GM19395 (cell line): ENCODE results near the gene RENBP.

Experiments used
- ATAC-seq: cut with Tn5 transposase; IDR thresholded peaks from one replicate; pipeline ENCODE4 v1.9.1; 2021; ENCODE audit warnings: mild to moderate bottlenecking, moderate library complexity; ENCODE audit not compliant: unreplicated experiment

RENBP gene

DNA sequence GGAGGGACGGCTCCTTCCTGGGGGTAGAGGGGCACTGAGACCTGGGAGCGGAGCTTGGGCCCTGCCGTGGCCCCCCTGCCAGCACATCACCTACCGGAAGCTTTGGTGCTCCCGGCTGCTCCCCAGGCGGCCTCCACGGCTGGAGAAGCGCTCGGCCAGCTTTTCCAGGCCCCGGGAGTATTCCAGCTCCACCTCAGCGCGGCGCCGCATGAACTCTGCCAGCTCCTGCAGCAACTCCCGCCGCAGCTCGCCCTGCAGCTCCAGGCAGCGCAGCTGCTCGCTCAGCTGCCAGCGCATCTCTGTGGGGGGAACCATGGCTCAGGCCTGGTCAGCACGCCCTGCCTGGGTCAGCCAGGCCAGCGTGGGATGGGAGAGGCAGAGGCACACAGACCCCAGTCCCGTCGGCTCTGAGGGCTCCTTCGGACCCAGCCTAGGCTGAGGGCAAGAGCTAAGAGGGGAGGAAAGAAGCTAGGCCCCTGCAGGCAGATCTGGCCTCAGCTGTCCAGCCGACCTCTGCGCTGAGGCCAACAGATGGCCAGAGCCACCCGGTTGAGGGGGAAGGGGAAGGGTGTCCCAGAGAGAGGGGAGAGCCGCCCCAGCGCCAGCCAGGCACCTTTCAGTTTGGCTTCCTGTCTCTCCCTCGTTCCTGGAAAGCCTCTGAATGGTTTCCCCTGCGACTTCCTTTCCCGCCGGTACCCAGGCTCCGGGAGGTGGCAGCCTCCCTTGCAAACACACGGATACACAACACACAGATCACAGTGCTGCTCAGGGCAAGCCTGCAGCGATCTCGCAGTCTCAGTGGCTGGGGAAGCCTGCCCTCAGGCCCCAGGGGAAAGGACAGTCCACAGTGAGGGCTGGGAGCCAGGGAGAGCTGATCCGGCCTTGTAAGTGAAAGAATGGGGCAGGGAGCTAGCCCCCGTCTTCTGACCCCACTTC, 22.7 kb downstream of the RENBP start:
- ATAC-seq: no peak

- no peak for ATAC-seq
Measured at GRCh38 chrX:153921070-153921469, 23.4 kb downstream of the RENBP start.

DNA sequence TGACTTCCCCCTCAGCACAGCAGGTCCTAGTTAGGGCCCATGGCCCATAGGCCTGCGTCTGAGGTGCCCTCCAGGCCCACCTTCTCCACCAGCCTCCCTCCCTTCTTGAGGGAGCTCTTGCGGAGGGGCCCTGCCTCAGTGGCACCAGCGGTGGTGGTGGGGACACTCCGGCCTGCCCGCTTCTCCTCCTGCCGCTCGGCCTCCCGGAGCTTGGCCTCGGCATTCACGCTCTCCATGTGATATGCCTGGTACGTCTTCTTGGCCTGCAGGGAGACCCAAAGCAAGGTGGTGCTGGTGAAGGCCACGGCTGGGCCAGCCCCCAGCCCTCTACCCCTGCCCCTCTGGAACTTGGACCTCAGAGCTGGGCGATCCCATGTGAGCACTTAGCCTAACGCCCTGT, 23.9 kb downstream of the RENBP start:
- ATAC-seq: no peak

- no peak for ATAC-seq
Measured at GRCh38 chrX:153919281-153919680, 25.2 kb downstream of the RENBP start.

DNA sequence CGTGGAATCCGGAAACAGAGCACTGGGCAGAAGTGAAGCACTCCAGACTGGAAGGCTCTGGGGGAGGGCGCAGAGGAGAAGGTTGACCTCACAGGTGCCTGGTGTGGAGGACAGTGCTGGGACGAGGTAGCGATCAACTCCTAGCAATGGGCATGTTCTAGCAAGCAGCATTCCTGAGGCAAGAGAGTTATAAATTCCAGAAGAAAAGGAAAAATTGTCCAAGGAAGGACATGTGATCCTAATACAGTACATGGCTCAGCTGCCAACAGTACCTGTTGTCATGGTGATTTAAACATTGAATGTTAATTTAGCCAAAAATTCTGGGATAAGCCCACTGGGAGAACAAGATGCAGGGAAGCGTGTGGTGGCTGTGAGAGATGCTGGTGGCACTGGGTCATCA, 26.6 kb downstream of the RENBP start:
- ATAC-seq: no peak

GRCh38 chrX:153913701-153914100, 30.7 kb downstream of the RENBP start:
- no peak for ATAC-seq

- ATAC-seq: no peak
Measured at GRCh38 chrX:153913211-153913610, 31.2 kb downstream of the RENBP start.

- no peak for ATAC-seq
Measured at GRCh38 chrX:153911798-153912197, 32.6 kb downstream of the RENBP start.

DNA sequence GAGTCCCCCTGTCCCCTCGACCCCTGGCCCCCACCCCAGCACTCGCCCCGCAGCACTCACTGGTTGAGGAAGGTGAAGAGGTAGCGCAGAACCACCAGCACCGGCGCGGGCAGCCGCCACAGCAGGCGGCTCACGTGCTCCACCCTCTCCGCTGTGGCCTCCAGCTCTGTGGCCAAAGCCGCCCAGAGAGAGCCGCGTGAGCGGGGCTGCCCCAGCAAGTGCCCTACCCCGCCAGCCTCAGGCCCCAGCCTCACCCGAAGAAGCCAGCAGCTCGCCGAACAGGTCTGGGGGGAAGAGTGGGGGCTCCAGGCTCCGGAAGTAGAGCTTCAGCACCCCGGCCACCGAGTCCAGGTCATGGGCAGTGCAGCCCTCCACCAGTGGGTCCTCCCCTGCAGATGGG, 34.0 kb downstream of the RENBP start:
- ATAC-seq: no peak

DNA sequence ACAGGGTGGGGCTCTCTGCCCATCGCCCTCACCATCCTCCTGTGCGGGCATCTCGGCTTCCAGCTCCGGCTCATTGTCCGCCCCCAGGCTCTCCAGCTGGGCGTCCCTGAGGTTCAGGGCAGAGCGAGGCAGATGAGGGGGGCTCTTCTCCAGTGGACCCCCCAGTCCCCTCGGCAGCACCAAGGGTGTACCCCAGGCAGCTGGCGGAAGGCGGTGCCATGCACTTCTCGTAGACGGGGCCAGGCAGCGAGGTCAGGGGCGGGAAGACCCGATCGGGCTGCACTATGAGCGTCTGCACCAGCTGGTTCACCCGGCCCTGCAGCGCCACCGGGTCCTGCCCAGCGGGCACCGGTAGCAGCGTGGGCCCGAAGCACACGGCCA, 34.5 kb downstream of the RENBP start:
- ATAC-seq: no peak

DNA sequence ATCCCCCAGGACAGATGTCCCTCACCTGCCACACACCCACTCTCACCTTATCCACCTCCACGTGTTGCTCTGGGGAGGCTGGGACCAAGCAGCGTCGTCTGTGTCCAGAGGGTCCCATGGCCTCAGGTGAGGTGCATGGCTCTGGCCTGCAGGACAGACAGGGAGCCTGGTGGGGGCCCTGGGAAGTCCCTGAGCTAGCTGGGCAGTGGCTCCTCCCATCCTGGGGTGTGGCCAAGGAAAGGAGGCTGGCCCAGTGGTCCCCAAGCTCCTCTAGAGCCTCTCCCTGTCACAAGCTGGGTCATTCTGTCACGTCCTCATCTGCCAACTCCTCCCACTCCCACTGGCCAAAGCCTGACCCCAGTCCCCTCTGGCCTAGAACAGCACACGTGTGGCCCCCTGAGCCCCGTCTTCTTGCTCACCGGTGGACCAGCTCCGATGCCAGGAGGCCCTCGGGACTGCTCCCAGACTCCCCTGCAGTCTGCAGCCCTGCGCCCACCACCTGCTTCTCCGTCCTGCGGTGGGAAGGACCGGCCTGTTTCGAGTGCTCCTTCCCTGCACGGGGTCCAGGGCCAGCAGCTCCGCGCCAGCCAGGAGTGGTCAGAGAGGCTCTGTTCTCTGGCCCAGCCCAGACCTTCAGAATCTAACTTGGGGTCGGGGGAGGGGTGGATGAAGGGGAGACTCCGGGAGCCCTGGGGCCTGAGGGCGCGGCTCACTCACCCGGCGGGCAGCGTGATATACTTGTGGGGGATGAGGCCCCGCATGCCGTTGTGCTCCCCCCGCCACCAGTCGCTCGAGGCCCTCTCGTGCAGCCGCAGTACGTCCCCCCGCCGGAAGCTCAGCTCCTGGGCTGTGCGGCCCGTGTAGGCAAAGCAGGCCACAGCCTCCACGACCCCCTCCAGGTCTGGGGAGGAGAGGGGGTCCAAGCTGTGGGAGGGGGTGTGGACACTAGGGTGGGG, 35.1 kb downstream of the RENBP start:
- no peak for ATAC-seq

DNA sequence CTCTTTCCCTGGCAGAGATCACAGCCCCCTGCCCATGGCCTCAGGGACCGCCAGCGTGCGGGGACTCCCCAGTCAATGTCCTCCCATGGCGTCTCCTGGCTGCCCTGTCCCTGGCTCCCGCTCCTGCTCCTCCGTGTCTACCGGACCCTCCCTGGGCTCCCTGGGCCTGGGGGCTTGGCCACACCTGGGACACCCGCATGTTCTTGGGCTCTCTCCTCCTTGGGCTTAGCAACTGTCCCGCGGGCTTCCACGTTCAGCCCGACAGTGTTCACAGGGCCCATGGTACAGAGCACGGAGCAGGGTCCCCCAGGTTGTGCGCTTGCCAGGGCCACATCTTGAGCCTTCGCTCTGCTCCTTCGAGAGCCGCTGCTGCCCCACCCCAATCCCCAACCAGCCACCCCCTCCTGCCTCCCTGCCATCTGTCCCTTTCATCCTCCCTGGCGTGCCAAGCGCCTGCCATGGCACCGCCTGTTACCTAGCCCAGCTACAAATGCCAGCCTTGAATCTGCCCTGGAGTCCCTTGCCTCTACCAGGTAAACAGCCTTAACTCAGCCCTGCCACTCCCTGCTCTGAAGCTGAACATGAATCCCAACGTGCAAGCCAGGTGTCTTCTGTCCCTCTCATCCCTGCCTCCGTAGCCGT, 36.1 kb downstream of the RENBP start:
- ATAC-seq: no peak

DNA sequence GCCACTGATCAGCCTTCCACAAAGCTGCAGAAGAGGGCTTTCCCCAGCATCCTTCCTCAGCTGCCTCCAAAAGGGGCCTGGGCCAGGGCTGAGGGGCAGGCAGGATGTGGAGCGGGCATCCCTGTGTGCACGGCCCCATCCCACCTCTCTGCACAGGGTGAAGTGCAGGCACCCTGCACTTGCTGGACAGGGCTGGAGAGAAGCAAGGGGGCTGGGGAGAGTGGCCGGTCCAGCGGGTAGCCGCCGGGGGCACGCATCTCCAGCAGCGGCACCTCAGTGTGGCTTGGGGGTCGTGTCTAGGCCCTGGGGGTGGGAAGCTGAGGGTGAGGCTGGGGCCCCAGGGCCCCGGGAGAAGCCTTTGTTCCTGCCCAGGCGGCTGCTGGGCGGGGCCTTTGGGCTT, 37.0 kb downstream of the RENBP start:
- ATAC-seq: no peak

DNA sequence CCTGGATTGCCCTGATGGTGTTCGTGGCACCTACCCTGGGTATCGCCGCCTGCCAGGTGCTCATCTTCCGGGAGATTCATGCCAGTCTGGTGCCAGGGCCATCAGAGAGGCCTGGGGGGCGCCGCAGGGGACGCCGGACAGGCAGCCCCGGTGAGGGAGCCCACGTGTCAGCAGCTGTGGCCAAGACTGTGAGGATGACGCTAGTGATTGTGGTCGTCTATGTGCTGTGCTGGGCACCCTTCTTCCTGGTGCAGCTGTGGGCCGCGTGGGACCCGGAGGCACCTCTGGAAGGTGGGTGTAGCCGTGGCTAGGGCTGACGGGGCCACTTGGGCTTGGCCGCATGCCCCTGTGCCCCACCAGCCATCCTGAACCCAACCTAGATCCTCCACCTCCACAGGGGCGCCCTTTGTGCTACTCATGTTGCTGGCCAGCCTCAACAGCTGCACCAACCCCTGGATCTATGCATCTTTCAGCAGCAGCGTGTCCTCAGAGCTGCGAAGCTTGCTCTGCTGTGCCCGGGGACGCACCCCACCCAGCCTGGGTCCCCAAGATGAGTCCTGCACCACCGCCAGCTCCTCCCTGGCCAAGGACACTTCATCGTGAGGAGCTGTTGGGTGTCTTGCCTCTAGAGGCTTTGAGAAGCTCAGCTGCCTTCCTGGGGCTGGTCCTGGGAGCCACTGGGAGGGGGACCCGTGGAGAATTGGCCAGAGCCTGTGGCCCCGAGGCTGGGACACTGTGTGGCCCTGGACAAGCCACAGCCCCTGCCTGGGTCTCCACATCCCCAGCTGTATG, 38.1 kb downstream of the RENBP start:
- ATAC-seq: no peak

DNA sequence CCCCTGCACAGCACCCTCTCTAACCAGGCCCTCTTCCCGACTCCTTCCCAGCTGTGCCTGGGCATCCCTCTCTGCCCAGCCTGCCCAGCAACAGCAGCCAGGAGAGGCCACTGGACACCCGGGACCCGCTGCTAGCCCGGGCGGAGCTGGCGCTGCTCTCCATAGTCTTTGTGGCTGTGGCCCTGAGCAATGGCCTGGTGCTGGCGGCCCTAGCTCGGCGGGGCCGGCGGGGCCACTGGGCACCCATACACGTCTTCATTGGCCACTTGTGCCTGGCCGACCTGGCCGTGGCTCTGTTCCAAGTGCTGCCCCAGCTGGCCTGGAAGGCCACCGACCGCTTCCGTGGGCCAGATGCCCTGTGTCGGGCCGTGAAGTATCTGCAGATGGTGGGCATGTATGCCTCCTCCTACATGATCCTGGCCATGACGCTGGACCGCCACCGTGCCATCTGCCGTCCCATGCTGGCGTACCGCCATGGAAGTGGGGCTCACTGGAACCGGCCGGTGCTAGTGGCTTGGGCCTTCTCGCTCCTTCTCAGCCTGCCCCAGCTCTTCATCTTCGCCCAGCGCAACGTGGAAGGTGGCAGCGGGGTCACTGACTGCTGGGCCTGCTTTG, 38.9 kb downstream of the RENBP start:
- ATAC-seq: no peak

DNA sequence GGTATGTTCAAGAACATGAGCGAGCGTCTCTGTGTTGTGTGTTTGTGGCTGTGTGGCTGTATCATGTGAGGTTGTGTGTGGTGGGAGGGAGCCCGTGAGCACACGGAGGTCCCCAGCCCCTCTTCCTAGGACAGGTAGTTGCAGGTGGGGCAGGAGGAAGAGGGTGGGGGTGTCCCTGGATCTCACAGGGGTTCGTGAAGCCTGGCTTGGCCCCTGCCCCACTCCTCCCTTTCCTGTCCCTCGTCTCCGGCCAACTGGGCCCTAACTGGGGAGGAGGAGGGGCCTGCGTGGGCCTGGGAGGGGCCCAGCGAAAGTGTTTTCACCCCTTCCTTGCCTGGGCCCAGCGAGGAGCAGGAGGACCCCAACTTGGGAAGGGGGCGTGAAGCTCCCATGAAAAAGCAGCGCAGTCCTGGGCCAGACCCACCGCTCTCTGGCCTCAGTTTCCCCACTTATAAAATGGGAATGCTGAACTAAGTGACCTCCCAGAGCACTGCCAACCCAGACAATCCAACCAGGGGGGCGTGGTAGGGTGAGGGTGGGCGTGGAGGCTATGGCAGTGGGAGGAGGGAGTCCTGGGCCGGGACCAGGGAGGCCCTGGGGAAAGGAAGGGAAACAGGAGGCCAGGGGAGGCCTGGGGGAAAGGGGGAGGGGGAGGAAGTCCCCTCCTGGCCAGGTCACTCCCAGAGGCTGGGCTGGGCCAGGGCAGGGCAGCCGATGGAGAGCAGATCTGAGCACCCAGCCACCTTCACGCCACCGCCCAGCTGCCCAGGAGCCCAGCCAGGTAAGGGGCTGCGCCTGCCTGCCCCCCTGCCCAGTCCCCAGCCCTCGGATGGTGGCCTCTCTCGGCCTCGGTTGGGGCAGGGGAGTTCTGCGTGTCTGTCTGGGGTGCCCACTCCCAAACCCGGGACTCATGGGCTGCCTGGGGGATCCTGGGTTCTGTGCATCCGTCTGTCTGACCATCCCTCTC, 40.2 kb downstream of the RENBP start, which contains the start of gene AVPR2:
AVPR2 (plus strand) TSS at position 683 of the 967 bp plus-strand sequence. CDS start 473 bp downstream, outside the sequence.
- no peak for ATAC-seq

- no peak for ATAC-seq
Measured at GRCh38 chrX:153903238-153903980, 41.0 kb downstream of the RENBP start.

- ATAC-seq: no peak
Measured at GRCh38 chrX:153902385-153902784, 42.1 kb downstream of the RENBP start.
